Activated naive CD4-positive, alpha-beta T cell treated with anti-CD3 and anti-CD28 coated beads, Interleukin-2, amount 50 U/mL, for 72 hours (primary cell): Measurements from ENCODE around the gene RALBP1. TPM values are rescaled to one million over a fixed set of nuclear protein-coding genes. Genes with fewer than 3 reads are reported as not detected.

ENCODE experiments used
- ATAC-seq, 2 donors: fragments of 150-1000 bp; cut with Tn5 transposase; 2 replicates each; pipeline ENCODE4 v1.10.0; 2021; ENCODE audit warnings: mild to moderate bottlenecking in 2 of 2, moderate library complexity in 2 of 2
- DNase-seq, 2 donors: peaks; one replicate each; pipeline ENCODE4 v3.0.0; 2021 to 2022; ENCODE audit warnings: low spot score in 2 of 2
- H3K27ac Mint-ChIP-seq, 2 donors: one replicate each; pipeline ENCODE4 v1.8.0; 2022; ENCODE audit warnings: mild to moderate bottlenecking in 2 of 2, mixed read lengths in 2 of 2
- H3K36me3 Mint-ChIP-seq, 2 donors: one replicate each; pipeline ENCODE4 v1.8.0; 2022; ENCODE audit warnings: mixed read lengths in 2 of 2
- H3K9me3 Mint-ChIP-seq, 2 donors: one replicate each; pipeline ENCODE4 v1.8.0; 2022; ENCODE audit warnings: mixed read lengths in 2 of 2
- total RNA-seq, 2 donors: library from RNA; stranded (reverse); gene quantifications; one replicate each; pipeline ENCODE4 v1.2.3, GENCODE V29; 2022

RALBP1 gene
- total RNA-seq, 2 donors from 2014 or later = 50.6 to 51.6 TPM

- ATAC-seq (no peak), DNase-seq (no peak)
- Mint-ChIP-seq H3K36me3 (peaks cover 15 to 19% of the 10 kb centered on the region in 2 donors), H3K9me3 (peaks cover 0 to 5% of the 10 kb centered on the region in 2 donors), H3K27ac (no peak overlapping the region)
Measured at GRCh38 chr18:9581667-9582066, 106.4 kb downstream of the RALBP1 start.

DNA sequence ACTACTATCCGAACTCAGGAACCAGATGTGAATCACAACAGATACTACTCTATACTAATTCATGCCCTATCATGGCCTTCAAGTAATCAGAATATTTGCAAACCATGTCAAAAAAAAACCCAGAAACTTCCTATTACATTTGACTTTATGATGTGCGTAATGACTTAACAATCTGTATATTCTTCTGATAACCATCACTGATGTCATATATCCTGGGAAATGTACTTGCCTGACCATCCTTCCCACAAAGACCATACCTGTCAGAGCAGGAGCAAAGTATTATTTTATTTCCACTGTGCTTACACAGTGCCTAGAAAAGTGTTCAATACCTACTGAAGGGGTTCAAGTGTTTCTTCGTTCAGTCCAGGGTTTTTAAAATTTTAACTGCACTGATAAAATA, 111.5 kb downstream of the RALBP1 start:
- H3K36me3 Mint-ChIP-seq = peaks cover 2 to 13% of the 10 kb centered on the region in 2 donors
- H3K9me3 Mint-ChIP-seq = no peaks in the 10 kb centered on the region
- DNase-seq (no peak), ATAC-seq (no peak)
- no peak overlapping the region for H3K27ac Mint-ChIP-seq

Other genes starting within 250 kb of the RALBP1 start
- 1 to 10 TPM; 3.1 to 7.8 TPM for gene TWSG1, start 140.7 kb upstream of the RALBP1 start, total RNA-seq
- 10 to 100 TPM; 22.6 to 26.7 TPM for gene PPP4R1, start 139.0 kb downstream of the RALBP1 start, total RNA-seq
- under 1 TPM; 0.36 to 0.99 TPM for gene RAB31, start 232.8 kb downstream of the RALBP1 start, total RNA-seq